ENCODE measurements around the gene HOXA3. TPM values are rescaled to one million over a fixed set of nuclear protein-coding genes. Genes with fewer than 3 reads are reported as not detected.

HOXA3 gene
- total RNA-seq, 2 donors from 2014 or later: not detected

DNA sequence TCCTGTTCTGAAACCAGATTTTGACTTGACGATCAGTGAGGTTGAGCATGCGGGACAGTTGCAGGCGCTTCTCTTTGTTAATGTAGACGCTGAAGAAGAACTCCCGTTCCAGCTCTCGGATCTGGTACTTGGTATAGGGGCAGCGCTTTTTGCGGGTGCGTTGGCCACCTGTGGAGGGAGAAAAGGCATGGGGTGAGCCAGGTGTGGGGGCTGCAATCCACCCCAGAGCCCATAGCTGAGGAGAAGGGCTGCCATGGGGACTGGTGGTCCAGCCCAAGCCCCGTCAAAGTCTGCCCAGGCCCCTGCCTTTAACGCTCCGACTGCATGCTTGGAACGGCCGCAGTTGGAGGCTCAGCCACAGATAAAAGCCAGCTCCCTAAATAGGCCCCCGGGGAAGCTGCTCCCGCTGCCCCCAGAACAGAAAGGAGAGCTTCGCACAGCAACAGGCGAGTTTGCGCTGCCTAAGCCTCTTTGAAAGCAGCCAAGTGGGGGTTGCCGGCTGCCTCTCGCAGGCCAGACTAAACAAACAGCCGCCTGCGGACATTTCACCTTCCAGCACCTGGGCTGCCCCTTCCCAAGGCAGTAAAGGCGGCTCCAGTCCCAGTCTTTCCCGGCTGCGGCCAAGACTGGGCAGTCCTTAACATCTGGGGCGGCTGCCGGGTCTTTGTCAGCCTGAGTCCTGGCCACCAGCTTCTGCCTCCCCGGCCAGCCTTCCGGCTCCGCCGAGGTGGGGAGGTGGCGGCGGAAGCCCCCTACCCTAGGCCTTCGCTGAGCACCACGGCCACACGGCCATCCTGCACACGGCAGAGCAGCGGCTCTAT, 30.7 kb upstream of the HOXA3 start:
- Mint-ChIP-seq H3K9me3 (no peaks in the 10 kb centered on the region), H3K36me3 (peaks cover 0 to 13% of the 10 kb centered on the region in 2 donors), H3K27ac (peak overlapping the region in 1 of 2 donors; percentile 29)
- ATAC-seq: no peak
- peak in 1 of 2 donors; percentile 44 for DNase-seq (ENCODE audit: low spot score in 2 of 2)

DNA sequence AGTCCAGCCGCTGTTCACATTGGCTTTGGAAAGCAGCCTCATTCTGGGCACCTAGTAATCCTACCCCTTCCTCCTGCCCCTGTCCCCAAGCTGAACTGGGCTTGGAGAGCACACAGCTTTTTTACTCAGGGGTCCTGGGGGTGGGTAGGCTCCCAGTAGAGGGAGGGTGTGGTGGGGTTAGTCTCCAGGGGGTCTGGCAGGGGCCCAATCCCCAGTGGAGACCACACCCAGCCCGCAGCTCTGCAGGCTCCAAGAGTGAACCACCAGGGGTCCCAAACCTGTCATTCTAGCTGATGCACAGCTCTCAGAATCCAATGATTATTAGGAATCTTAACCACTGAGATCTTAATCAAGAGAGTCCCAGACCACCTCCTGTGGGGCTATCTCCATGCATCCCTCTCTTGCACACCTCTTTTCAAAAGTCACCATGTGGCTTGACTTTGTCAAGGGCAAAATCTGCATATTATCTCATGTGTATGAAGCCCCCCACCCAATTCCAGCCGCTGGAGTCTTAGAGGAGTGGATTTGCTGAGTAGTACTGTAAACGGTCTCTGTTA, 30.0 kb upstream of the HOXA3 start:
- ATAC-seq (no peak), DNase-seq (ENCODE audit: low spot score in 2 of 2) (no peak)
- Mint-ChIP-seq H3K9me3 (no peaks in the 10 kb centered on the region), H3K27ac (no peak overlapping the region), H3K36me3 (peaks cover 0 to 13% of the 10 kb centered on the region in 2 donors)

DNA sequence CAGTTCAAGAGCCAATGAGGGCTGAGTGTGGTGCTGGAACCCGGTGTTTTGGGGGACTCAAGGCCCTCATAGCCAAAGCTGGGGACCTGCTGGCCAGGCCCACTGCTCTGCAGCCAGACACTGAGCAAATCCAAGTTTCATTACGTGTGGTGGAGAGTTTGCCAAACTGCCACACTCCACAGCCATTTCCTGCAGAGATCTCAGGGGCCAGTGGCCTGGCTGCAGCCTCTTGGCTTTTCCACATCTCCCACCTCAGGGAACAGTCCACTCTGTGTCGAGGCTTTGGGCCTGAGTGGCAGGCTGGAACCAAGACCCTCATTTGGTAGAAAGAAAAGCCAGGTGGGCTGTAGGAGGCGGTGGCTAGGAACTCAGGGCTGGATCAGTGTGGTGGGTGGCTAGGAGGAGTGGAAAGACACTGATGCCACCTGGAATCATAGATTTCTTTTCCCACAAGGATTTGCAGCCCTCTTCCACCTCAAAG, 29.5 kb upstream of the HOXA3 start:
- H3K36me3 Mint-ChIP-seq: peaks cover 0 to 13% of the 10 kb centered on the region in 2 donors
- no peak overlapping the region for H3K27ac Mint-ChIP-seq
- DNase-seq (ENCODE audit: low spot score in 2 of 2): peak in 1 of 2 donors; percentile 33
- H3K9me3 Mint-ChIP-seq: no peaks in the 10 kb centered on the region
- no peak for ATAC-seq

DNA sequence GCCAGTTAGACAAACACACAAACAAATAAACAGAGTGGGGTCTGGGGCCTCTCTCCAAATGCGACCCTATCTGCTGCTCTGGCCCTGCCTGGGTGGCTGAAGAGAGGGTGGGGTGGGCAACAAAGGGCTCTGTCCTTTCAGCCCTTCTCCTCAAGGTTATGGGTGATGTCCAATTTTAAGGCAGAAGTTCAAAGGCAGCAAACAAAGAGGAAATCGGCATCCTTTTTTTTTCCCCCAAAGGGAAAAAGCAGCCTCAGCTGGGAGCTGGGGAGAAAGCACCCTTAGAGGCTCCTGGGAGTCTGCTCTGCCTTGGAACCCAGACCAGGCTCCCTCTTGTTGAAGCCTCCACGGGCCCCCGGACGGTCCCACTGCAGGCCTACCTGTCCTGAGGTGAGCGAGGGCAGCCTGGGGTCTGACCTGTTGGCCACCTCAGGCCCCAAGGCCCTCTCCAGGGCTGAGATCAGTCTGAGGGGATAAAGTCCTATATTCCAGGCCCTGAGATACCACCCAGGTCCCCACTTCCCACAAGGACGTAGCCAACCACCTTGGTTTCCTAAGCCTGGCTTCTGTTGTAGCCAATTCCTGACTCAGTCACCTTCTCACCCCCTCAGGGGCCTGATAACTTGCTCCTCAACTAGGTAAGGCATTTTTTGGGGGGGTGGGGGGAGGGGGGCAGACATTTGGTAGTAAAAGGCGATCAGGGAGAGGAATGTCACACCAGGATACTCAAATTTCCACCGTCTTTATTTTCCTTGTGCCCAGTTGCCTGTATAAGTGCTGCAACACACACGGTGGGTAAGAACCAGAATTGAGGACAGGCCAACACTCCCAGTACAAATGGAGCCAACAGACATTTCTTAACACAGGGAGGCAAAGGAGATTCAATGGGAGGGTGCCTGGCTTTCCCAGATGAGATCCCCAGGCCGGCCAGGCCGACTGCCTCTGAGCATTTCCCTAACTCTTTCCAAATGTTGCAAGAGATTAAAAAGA, 28.3 kb upstream of the HOXA3 start:
- ATAC-seq (no peak), DNase-seq (ENCODE audit: low spot score in 2 of 2) (no peak)
- H3K36me3 Mint-ChIP-seq: peaks cover 0 to 5% of the 10 kb centered on the region in 2 donors
- no peak overlapping the region for H3K27ac Mint-ChIP-seq
- no peaks in the 10 kb centered on the region for H3K9me3 Mint-ChIP-seq

DNA sequence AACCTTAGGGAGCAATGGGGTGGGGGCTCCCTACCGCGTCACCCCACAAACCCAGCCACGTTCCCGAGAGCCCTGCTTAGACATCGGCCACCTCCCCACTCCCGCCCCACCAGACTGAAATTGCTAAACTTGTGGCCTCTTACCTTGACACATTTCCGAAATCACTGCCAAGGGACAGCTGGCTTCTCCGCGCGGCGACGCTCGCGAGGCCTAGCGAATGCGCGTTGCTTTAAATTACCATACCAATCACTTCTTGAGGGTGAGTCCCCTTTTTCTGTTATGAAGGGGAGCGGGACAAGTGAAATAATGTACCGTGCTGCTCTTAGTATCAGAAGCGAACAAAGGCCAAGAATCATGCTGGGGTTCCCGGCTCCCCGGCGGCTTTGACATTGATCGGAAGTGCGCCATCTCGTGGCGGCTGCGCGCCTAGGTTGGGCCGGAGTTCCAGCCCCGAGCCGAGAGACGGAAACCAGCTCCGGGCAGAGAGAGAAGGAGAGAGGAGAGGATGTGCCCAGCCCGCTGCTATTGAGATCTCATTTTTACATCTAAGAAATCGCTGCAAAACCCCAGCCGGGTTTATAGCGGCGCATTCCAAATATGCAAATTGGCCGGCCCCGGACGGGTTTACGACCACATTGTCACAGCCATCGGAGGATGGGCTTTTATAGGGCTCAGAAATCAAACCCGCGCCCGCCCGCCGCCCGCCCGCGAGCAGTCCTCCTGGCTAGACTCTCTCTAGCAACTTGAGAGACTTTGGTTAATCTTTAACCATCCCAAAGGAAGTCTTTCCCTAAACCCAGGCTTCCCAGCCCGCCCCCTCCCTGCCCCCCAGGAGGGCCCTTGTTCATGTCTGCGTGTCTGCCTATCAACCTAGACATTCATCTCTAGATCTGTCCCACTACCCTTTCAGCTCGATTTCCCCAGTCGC, 27.4 kb upstream of the HOXA3 start:
- DNase-seq (ENCODE audit: low spot score in 2 of 2): peak; percentile 23 to 78
- Mint-ChIP-seq H3K36me3 (peaks cover 0 to 4% of the 10 kb centered on the region in 2 donors), H3K27ac (no peak overlapping the region), H3K9me3 (no peaks in the 10 kb centered on the region)
- peak; percentile 64 to 78 for ATAC-seq

DNA sequence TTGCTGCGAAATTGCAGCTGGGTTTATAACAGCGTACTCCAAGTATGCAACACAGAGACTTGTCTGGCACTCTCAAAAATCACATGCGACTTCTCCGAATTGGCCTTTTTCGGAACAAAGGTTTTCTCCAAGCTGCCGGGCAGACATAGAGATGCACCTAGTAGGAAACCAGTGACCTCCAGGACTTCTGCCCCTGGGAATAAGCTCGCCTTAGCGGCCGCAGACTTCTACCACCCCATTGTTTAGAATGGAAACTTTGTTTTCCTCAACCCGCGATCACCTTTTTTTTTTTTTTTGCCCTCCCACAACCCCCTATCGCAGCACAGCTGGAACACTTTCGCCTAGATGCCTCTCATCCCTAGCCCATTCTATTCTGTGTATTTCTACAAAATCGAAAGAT, 26.6 kb upstream of the HOXA3 start:
- H3K9me3 Mint-ChIP-seq: no peaks in the 10 kb centered on the region
- H3K27ac Mint-ChIP-seq: no peak overlapping the region
- DNase-seq (ENCODE audit: low spot score in 2 of 2): no peak

DNA sequence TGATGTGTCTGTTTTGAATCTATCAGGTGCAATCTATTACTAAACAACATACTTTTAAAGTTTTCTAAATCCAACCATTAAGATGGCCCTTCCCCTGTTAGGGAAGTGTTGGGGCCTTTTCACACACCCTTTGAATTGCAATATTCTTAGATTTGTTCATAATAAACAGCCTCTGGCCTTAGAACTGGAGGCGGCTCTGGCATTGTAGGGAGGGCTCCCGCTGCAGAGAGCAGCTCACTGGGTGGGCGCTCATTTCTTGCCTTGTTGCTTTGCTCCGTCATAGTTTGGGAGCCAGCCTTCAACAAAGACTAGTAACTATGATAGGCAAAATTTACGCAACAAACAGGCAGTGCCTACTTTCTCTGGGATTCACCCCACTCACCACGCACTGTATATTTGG, 26.0 kb upstream of the HOXA3 start:
- DNase-seq (ENCODE audit: low spot score in 2 of 2): no peak
- no peak for ATAC-seq
- Mint-ChIP-seq H3K9me3 (no peaks in the 10 kb centered on the region), H3K36me3 (peaks cover 0 to 4% of the 10 kb centered on the region in 2 donors), H3K27ac (no peak overlapping the region)

More for the DNA sequence above, 26.6 kb upstream of the HOXA3 start:
- no peak for ATAC-seq
- H3K36me3 Mint-ChIP-seq: peaks cover 0 to 4% of the 10 kb centered on the region in 2 donors

DNA sequence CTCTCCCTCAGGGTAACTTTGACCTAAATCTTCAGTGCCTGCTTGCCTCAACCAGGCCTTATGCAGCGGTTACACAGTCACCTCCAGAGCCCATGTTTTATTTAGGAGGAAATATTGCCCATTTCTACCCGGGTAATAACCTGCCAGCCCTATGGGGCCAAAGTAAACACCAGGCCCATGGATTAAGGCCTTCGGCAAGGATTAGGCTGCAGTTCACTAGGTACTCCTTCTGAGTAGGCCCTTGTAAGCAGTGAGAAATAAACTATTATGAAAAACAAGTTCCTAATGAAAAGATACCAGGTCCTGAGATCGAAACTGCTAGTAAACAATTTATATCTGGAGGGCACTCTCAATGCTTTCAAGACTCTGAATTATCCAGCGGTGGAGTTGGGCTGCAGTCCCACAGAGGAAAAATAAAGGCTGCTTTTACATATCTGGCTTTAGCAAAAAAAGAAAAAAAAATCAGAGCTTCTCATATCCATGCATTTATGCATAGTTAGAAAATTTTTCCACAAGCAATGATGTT, 25.5 kb upstream of the HOXA3 start:
- ATAC-seq: no peak
- DNase-seq (ENCODE audit: low spot score in 2 of 2): no peak

DNA sequence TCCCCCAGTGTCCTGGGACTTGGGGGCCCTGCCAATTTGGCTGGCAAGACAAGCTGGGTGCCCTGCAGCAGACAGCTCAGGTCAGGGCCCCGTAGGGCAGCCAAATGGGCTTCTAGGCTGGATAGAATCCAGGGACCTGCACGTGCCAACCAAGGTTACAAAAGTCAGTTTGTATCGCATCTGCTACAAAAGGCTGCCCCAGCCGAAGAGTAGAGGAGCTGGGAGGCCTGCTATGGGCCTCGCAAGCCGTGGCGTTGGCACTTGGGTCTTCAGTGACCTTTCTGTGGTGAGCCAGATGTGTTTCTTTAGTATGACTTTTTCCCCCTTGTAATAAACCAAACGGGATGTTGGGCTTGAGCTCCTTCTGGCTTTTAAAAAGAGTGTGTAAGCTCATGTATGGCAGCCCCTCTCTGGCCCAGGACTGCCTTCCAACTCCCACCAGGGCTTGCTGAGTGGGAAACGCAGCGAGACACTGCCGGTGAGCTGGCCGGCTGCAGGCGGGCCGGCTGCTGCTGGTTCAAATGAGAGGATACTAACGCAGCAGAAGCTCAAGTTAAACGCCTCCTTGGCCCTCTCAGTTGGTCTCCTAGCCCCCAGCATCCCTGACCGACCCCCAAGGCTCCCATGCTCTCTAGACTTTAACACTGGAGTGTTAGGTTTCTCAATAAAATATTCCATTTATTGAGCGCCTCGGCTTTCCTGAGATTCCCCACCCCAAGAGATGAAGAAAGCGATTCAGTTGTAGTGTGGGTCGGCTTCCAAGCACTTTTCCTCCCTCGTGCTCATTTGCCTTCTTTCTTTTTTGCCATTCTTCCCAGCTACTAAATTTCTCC, 24.8 kb upstream of the HOXA3 start:
- Mint-ChIP-seq H3K36me3 (peaks cover 0 to 7% of the 10 kb centered on the region in 2 donors), H3K9me3 (no peaks in the 10 kb centered on the region), H3K27ac (no peak overlapping the region)
- ATAC-seq (no peak), DNase-seq (ENCODE audit: low spot score in 2 of 2) (peak in 1 of 2 donors; percentile 21)

More for the DNA sequence above, 25.5 kb upstream of the HOXA3 start:
- no peak overlapping the region for H3K27ac Mint-ChIP-seq
- H3K36me3 Mint-ChIP-seq: peaks cover 0 to 4% of the 10 kb centered on the region in 2 donors
- no peaks in the 10 kb centered on the region for H3K9me3 Mint-ChIP-seq

DNA sequence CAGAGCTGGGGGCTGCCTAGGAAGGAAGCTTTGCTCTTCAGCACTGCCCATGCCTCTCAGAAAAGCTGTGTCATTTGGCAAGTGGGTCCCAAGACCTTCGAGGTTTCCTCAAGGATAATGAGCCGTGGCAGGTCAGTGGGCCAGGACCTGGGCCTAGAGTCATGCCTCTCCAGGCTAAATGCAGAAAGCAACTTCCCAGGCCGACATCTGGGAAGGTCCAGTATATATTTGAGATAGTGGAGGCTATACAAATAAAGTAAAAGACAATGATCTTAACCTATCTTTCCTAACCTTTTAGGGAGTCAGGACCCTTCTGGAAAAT, 24.1 kb upstream of the HOXA3 start:
- Mint-ChIP-seq H3K27ac (no peak overlapping the region), H3K36me3 (peaks cover 0 to 14% of the 10 kb centered on the region in 2 donors), H3K9me3 (no peaks in the 10 kb centered on the region)
- no peak for ATAC-seq
- peak in 1 of 2 donors; percentile 21 for DNase-seq (ENCODE audit: low spot score in 2 of 2)

DNA sequence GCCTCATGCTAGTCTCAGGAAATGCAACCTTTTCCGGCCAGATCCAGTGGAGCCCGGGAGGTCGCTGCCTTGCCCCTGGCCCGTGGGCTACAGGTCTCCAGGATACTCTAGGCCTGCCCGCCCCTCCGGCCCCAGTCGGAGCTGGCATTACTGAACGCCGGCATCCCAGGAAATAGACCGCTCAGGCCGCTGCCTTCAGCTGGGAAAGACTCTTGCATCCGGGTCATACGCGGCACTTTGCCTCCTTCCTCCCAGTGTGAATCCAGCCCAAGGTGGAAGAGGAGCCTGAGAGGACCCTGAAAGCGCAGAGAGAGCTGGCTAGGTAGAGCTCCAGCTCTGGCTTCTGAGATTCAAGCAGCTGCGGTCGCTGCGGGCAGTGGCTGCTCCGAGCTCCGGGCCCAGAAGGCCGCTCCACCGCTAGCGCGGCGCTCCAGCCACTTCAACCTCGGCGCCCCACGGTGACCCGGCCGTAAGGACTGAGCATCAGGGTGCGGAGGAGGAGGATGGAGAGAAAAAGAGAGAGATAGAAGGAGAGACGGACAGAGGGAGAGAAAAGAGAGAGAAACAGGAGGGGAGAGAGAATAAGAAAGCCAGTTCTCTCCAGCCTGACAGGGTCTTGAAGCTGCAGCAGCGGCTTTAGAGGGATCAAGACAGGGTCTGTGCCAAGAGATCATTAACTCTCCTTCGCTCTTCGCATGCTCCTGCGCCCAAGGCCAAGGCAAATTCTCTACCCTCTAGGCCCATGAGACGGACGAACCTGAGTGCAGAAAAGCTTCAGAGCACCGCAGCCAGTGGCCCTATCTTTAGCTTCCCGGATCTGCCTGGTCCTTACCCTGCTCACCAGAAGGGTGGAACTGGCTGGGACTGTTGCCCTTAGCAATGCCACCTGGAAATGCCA, 23.5 kb upstream of the HOXA3 start:
- peaks cover 0 to 16% of the 10 kb centered on the region in 2 donors for H3K36me3 Mint-ChIP-seq
- no peaks in the 10 kb centered on the region for H3K9me3 Mint-ChIP-seq
- no peak for ATAC-seq
- H3K27ac Mint-ChIP-seq: no peak overlapping the region
- peak in 1 of 2 donors; percentile 41 for DNase-seq (ENCODE audit: low spot score in 2 of 2)

DNA sequence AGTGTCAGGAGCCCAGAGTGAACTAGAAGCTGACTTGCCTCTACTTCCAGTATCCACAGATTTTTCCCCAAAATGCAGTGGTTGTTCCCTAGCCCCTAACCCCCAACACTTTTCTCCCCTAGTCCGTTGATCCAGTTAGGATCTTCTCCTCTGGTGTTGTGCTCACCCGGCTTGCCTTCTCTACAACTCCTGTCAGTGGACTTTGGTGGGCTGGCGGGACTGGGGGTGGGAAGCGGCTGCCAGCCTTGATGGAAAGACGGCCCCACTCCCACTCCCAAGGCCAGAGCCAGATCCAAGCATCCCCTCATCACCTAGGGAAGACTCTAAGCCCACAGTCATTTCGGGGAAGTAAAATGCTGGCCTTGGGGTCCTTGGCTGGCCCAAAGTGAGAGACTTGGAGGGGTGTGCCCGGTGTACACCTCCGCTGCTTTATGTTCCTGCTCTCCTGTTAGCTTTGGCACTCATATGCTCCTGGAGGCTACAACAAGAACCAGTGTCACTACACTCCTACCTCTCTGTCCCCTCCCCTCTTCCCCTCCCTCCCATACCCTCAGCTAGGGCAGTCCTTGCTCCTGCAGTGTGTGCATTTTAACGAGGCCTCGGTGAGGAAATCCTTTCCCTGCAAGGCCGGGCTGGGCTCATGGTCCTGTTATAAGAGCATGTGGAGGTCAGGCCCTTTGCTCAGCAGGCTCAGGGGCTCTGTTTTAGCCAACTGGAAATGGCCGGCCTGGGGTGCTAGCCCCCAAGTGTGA, 22.7 kb upstream of the HOXA3 start:
- H3K9me3 Mint-ChIP-seq: no peaks in the 10 kb centered on the region
- ATAC-seq (no peak), DNase-seq (ENCODE audit: low spot score in 2 of 2) (peak in 1 of 2 donors; percentile 25)
- no peak overlapping the region for H3K27ac Mint-ChIP-seq
- H3K36me3 Mint-ChIP-seq: peaks cover 0 to 16% of the 10 kb centered on the region in 2 donors

Data from activated naive CD4-positive, alpha-beta T cell treated with anti-CD3 and anti-CD28 coated beads, Interleukin-2, amount 50 U/mL, for 72 hours (primary cell).